PC-3 (cell line): Measurements from ENCODE around the gene IL20RB.
"Not testable (repeated sequence)": the region's sequence is repeated elsewhere in the genome, so short reads cannot be mapped to it uniquely, and the experiment has no call there.

ENCODE experiments used
- EZH2 ChIP-seq: fragments of 300-600 bp; sonication (generic); IDR thresholded peaks from one replicate; pipeline ENCODE4 v1.6.1; 2017; ENCODE audit warnings: antibody characterized with exemption, mild to moderate bottlenecking, low read length; ENCODE audit not compliant: unreplicated experiment
- TF ChIP-seq, protein P1 (sequence below): fragments of 300-600 bp; sonication (generic); conservative IDR thresholded peaks from 2 replicates; pipeline ENCODE4 v1.5.1; 2017; ENCODE audit warnings: antibody characterized with exemption, low read depth, mild to moderate bottlenecking, low read length

DNA sequence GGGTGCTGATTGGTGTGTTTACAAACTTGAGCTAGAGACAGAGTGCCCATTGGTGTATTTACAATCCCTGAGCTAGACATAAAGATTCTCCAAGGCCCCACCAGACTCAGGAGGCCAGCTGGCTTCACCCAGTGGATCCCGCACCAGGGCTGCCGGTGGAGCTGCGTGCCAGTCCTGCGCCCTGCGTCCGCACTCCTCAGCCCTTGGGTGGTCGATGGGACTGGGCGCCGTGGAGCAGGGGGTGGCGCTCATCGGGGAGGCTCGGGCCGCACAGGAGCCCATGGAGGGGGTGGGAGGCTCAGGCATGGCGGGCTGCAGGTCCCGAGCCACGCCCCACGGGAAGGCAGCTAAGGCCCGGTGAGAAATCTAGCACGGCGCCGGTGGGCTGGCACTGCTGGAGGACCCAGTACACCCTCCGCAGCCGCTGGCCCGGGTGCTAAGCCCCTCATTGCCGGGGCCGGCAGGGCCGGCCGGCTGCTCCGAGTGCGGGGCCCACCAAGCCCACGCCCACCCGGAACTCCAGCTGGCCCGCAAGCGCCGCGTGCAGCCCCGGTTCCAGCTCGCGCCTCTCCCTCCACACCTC lies 29.7 kb downstream of the IL20RB start:
- TF ChIP-seq, protein P1, sequence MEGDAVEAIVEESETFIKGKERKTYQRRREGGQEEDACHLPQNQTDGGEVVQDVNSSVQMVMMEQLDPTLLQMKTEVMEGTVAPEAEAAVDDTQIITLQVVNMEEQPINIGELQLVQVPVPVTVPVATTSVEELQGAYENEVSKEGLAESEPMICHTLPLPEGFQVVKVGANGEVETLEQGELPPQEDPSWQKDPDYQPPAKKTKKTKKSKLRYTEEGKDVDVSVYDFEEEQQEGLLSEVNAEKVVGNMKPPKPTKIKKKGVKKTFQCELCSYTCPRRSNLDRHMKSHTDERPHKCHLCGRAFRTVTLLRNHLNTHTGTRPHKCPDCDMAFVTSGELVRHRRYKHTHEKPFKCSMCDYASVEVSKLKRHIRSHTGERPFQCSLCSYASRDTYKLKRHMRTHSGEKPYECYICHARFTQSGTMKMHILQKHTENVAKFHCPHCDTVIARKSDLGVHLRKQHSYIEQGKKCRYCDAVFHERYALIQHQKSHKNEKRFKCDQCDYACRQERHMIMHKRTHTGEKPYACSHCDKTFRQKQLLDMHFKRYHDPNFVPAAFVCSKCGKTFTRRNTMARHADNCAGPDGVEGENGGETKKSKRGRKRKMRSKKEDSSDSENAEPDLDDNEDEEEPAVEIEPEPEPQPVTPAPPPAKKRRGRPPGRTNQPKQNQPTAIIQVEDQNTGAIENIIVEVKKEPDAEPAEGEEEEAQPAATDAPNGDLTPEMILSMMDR: not testable (repeated sequence)
- TF ChIP-seq EZH2: not testable (repeated sequence)
